IPS-NIHi7 (cell line): ENCODE results near the gene MFN2.
"Not testable (repeated sequence)": the region's sequence is repeated elsewhere in the genome, so short reads cannot be mapped to it uniquely, and the experiment has no call there.

Experiments used
- DNase-seq: peaks from one replicate; pipeline ENCODE4 v3.0.0; 2012; ENCODE audit warnings: mixed read lengths; ENCODE audit errors: extremely low spot score

The MFN2 gene

GRCh38 chr1:11998636-11999035 is 18.4 kb downstream of the MFN2 start:
- no peak for DNase-seq

GRCh38 chr1:11999236-11999635 is 19.0 kb downstream of the MFN2 start:
- no peak for DNase-seq

GRCh38 chr1:12001249-12001917 is 21.1 kb downstream of the MFN2 start:
- peak; percentile 71 for DNase-seq

GRCh38 chr1:12001996-12002493 is 21.8 kb downstream of the MFN2 start:
- DNase-seq: no peak

GRCh38 chr1:12003762-12004161 is 23.5 kb downstream of the MFN2 start:
- no peak for DNase-seq

GRCh38 chr1:12005488-12006166 is 25.4 kb downstream of the MFN2 start:
- DNase-seq: no peak

- no peak for DNase-seq
Measured at GRCh38 chr1:12006167-12006921, 26.1 kb downstream of the MFN2 start.

DNA sequence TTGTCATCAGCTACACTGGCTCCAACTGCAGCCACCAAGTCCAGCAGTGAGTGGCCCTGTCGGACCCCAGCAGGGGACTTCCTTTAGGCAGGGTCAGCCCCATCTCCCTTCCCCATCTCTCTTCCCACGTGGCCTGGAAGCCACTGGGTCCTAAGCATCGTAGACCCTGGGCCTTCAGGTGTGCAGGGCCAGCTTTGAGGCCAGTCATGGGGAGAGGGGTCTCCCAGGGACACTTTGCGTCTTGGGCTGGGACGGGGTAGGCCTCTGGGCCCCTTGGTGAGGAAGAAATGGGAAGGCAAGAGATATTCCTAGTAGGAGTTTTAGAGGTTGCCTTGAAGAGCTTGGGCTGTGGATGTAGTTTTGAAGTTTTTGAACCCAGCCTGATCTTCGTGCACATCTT is 27.0 kb downstream of the MFN2 start:
- no peak for DNase-seq

DNA sequence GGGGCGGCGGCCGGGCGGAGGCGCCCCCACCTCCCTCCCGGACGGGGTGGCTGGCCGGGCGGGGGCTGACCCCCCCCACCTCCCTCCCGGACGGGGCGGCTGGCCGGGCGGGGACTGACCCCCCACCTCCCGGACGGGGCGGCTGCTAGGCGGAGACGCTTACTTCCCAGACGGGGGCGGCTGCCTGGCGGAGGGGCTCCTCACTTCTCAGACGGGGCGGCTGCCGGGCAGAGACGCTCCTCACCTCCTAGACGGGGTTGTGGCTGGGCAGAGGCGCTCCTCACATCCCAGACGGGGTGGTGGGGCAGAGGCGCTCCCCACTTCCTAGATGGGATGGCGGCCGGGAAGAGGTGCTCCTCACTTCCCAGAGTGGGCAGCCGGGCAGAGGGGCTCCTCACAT is 28.1 kb downstream of the MFN2 start:
- DNase-seq: not testable (repeated sequence)

GRCh38 chr1:12009318-12009947 is 29.2 kb downstream of the MFN2 start:
- DNase-seq: no peak

GRCh38 chr1:12010746-12011570 is 30.7 kb downstream of the MFN2 start:
- no peak for DNase-seq

DNA sequence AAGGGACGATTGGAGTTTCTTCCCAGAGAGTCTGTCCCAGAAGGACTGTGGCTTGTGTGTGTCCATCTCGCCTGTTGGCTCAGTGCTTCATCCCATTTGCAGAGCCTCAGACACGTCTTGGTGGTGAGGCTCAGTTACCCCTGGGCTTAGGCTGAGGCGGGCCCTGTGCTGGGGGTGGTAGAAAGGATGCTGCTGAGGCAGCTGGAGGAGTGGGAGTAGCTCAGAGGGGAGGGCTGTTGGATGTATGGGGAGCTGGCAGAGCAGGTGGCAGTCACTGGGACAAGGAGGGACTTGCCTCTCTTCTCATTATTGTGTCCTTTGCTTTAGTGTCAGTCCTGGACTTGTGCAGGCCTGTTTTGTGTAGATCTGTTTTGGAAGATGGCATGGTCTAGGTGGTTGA is 31.8 kb downstream of the MFN2 start:
- DNase-seq: no peak

- DNase-seq: no peak
Measured at GRCh38 chr1:12012560-12013316, 32.5 kb downstream of the MFN2 start.

GRCh38 chr1:12014141-12014991 is 34.1 kb downstream of the MFN2 start:
- DNase-seq: peak; percentile 64

- no peak for DNase-seq
Measured at GRCh38 chr1:12015001-12015491, 34.8 kb downstream of the MFN2 start.

DNA sequence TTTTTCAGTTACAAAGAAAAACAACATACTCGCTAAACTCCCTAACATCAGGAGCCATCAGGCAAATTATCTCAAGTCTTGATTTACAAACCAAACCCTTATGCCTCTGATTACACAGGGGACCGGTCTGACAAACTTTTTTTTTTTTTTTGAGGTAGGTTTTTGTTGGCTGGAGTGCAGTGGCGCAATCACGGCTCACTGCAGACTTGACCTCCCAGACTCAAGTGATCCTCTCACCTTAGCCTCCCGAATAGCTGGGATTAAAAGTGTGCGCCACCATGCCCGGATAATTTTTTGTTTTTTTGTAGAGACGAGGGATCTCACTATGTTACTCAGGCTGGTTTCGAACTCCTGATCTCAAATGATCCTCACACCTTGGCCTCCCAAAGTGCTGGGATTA is 35.3 kb downstream of the MFN2 start:
- DNase-seq: no peak

DNA sequence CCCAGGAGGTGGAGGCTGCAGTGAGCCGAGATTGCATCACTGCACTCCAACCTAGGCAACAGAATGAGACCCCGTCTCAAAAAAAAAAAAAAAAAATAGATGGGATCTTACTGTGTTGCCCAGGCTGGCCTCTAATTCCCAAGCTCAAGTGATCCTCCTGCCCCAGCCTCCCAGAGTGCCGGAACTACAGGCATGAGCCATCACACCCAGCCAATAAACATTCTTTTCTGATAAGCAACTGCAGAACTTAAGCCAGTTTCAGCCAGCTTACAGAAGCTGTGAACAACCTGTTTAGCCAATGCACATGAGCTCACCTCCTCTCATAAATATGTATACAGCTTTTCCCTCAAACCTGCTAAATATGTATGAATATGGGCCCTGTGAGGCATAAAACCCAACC is 35.9 kb downstream of the MFN2 start:
- no peak for DNase-seq

DNA sequence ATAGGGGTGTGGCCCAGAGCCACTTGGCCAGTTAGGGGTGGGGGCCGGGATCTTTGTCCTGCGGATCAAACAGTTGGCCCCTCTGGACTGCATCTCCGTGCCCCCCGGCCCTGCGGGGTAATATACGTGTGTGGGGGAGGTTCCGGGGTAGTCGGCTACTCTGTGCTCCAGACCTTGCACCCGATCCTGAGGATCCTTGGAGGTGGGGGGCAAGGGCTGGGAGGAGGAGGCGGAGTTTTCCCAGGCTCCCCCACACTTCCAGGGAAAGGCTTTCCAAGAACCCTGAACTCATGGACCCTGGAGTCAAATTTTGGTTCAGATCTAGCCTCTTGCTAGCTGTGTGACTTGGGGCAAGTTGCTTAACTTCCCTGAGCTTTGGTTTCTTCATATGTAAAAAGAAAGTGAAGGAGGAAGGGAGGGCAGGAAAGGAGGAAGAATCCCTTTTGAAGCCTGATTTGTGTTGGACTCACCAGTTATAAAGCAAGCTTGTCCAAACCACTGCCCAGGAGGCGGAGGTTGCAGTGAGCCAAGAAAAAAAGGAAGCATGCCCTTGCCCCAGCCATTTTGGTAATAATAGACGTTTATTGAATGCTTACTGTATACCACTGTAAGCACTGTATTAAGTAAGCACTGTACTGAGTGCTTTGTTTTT is 39.7 kb downstream of the MFN2 start:
- DNase-seq: no peak

- no peak for DNase-seq
Measured at GRCh38 chr1:12021616-12022015, 41.4 kb downstream of the MFN2 start.
